Astrocyte of the spinal cord (primary cell): ENCODE data around the gene EGFL8.
"Not testable (repeated sequence)": the region's sequence is repeated elsewhere in the genome, so short reads cannot be mapped to it uniquely, and the experiment has no call there.

Experiments used
- DNase-seq: peaks from one replicate; pipeline ENCODE4 v3.0.0; 2011; ENCODE audit warnings: low read depth, low spot score
- H3K4me3 ChIP-seq: 2 replicates; pipeline ENCODE4 v1.5.1; 2011; ENCODE audit warnings: low read depth, mild to moderate bottlenecking, low read length, moderate library complexity
- CTCF ChIP-seq: IDR thresholded peaks from 2 replicates; pipeline ENCODE4 v1.5.1; 2012; ENCODE audit warnings: low read depth, mild to moderate bottlenecking, low read length, inconsistent platforms
- in situ Hi-C: cut with HindIII; loops from 2 replicates; pipeline ENCODE4 v1.10.0; 2017; ENCODE audit warnings: low sequenced_read_pairs

Gene EGFL8

GRCh38 chr6:32191696-32192607 is 27.6 kb downstream of the EGFL8 start:
- no peak for TF ChIP-seq CTCF
- no peak overlapping the region for H3K4me3 ChIP-seq
- in situ Hi-C loops: no loop called here
- DNase-seq: no peak

GRCh38 chr6:32192608-32193039 is 28.2 kb downstream of the EGFL8 start, which contains the start of gene GPSM3:
Gene GPSM3, minus strand, starts transcription at chr6:32192643. Its CDS starts 130 bp downstream, at chr6:32192513.
- DNase-seq: no peak
- TF ChIP-seq CTCF: no peak
- in situ Hi-C loops: no loop called here
- no peak within 1 kb of the TSS for H3K4me3 ChIP-seq

- DNase-seq, H3K4me3 ChIP-seq, in situ Hi-C loops: not testable (repeated sequence)
Measured at GRCh38 chr6:32193096-32193495, 28.7 kb downstream of the EGFL8 start.

- no peak for DNase-seq
- H3K4me3 ChIP-seq: no peak overlapping the region
- TF ChIP-seq CTCF: no peak
- in situ Hi-C loops: no loop called here
Measured at GRCh38 chr6:32194388-32194787, 30.0 kb downstream of the EGFL8 start.

- peak; percentile 68 for TF ChIP-seq CTCF
- peak overlapping the region; percentile 36 for H3K4me3 ChIP-seq
- in situ Hi-C loops: no loop called here
- peak; percentile 67 for DNase-seq
Measured at GRCh38 chr6:32194825-32195651, 30.6 kb downstream of the EGFL8 start.

GRCh38 chr6:32195652-32195901 is 31.2 kb downstream of the EGFL8 start:
- peak; percentile 54 for TF ChIP-seq CTCF
- in situ Hi-C loops: no loop called here
- no peak overlapping the region for H3K4me3 ChIP-seq
- peak; percentile 100 for DNase-seq
